NCI-H2227 (cell line): ENCODE measurements around the gene RIN3.
"Not testable (repeated sequence)": the region's sequence is repeated elsewhere in the genome, so short reads cannot be mapped to it uniquely, and the experiment has no call there.

Source experiments
- DNase-seq: peaks from one replicate; lab custom pipeline; 2025; ENCODE audit not compliant: unreplicated experiment; lab: John Stamatoyannopoulos, UW

Gene RIN3

GRCh38 chr14:92659765-92660561 lies 146.4 kb downstream of the RIN3 start:
- DNase-seq, result no peak

DNA sequence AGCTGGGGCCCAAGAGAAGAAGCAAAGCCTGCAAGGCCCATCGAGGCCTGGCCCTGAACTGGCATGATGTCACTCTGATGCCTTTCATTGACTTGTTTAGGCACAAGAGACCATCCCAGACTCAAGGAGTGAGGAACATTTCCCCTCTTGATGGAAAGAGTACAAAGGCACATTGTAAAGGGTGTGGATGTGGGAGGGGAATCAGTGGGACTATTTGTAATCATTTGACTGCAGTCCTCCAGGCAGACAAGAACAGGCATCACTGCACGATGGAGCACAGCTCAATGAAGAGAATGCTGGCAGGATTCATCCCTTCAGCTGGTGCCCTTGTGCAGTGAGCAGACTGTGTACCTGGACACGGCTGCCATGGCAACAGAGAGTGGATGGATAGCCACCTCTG lies 147.0 kb downstream of the RIN3 start:
- no peak for DNase-seq

- no peak for DNase-seq
These were observed 149.5 kb downstream of the RIN3 start for GRCh38 chr14:92663049-92663448.

DNA sequence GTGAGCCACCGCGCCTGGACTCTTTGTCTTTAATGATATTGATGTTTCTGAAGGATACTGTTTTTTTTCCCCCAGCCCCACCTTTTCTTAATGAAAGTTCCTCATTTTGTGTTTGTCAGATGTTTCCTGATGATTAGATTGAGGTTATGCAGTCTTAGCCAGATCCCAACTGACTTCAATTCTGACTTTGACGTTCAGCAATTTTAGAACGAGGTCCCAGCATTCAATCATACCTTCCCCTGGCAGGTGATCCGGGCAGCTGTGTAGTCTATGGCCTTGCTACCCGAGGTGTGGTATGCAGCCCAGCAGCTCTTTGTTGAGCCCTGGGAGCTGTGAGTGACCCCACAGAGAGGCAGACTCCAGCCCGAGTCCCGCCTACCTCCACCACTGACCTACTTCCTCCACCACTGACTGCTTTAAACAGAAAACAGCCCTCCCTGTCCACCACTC lies 152.1 kb downstream of the RIN3 start:
- no peak for DNase-seq

- DNase-seq, result no peak
These were observed 152.7 kb downstream of the RIN3 start for GRCh38 chr14:92666251-92666650.

DNA sequence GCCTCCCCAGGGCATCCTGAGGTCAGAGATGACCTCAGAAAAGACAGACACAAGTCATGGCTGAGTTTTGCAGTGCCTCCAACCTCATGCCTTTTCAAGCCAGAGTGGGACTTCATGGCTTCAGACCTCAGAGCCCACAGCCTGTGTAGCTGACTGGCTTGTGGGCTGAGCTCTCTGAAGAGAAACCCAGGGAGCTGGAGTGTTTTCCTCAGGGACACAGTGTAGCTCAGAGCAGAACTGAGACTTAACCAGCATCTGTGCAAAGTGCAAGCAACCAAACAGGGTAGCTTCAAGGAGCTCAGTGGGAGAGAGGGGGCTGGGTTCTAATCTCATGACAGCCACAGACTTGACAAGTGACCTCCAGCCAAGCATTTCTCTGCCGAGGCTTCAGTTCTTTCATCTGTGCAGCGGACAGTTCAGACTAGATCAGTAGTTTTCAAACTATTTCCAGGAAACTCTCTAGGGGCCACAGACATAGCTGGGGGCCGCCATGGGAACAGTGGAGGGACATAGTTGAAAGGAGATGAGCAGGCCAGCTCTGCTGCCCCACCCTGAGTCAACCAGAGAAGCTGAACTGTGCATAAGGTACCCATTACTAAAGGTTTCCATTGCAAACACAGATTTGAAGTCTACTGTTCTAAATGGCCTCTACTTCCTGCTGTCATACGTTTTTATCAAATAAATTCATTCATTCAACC lies 154.8 kb downstream of the RIN3 start:
- no peak for DNase-seq

DNA sequence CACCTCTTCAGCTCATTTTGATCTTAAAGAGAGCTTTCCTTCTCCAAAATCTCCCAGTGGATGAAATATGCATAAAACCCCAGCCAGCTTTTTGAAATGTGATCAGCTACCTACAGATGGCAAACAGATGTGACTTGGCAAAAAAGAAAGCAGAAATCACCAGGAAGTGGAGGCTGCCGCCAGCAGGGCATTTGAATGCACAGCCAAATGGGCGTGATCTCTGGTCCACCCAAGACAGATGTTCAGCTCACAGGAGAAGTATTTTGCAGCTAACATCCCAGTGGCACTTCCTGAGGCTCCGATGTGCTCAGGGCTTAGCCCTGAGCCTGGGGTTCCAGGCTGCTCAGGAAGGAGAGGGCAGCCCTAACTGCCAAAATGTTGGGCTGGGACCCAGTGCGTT lies 156.6 kb downstream of the RIN3 start:
- DNase-seq, result no peak

DNA sequence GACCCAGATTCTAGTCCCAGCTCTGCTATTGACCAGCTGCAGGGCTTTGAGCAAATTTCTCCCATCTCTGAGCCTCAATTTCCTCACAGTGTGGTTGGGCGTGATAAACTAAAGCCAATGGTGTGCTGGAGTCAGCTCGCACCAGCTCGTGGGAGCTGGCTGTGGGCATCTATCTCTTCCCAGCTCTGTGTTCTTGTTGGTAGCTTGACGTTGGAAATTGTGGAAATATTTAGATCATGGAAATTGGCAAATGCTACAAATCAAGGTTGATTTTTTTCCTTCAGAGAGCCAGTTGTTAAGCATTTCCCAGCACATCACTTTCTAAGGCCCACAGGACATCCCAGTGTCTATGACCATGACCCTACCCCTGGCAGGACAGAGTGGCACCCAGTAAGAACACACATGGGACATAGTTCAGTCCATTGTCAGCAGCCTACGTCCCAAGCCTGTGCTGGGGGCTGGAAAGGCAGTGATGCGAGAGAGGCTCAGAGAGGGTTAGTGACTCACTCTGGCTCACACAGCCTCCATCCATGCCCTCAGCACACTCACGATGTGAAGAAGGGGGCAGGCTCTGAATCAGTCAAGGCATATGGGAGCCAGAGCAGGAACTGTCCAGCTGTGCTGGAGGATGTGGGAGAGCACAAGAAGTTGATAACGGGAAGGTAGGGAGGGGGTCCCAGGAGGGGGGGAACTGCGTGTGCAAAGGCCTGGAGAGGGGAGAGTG lies 157.2 kb downstream of the RIN3 start:
- no peak for DNase-seq

DNA sequence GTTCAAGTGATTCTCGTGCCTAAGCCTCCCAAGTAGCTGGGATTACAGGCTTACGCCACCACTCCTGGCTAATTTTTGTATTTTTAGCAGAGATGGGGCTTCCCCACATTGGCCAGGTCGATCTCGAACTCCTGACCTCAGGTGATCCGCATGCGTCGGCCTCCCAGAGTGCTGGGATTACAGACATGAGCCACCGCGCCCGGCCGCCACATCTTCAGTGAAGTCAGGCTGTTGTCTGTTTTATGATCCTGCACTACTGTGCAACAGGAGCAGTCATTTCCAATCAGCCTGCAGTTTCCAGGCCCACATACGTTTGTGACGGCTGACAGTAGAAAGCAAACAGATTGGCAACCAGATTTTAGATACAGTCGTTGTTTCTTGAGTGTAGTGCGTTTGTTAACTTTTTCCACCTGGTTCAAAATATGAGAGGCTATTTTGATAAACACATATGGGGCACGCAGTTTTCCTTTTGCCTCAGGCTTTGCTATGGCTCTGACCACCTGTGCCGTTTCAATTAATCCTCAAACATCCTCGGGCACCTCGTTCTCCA lies 160.1 kb downstream of the RIN3 start:
- no peak for DNase-seq

DNA sequence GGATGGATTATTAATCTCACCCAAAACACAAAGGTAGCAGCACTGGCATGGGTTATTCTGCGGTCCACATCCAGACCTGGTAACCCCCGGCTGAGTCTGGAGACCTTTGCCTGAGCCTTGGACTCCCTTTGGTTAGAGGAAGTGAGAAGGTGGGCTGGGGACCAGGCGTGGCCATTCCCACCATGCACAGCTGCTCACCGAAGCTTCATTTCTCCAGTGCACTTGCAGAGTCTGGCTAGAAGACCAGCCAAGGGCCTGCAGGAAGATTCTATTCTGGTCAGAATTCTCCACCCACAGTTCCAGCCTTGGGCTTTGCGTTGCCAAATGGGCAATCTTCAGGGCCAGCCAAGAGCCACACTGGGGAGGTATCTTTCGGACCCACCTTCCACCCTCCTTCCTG lies 161.8 kb downstream of the RIN3 start:
- no peak for DNase-seq

GRCh38 chr14:92675976-92676375 lies 162.4 kb downstream of the RIN3 start:
- DNase-seq, result no peak

- DNase-seq, result no peak
These were observed 163.0 kb downstream of the RIN3 start for GRCh38 chr14:92676403-92677086.

- DNase-seq, result no peak
These were observed 163.6 kb downstream of the RIN3 start for GRCh38 chr14:92677087-92677668.

GRCh38 chr14:92677955-92678354 lies 164.4 kb downstream of the RIN3 start:
- DNase-seq, result no peak

DNA sequence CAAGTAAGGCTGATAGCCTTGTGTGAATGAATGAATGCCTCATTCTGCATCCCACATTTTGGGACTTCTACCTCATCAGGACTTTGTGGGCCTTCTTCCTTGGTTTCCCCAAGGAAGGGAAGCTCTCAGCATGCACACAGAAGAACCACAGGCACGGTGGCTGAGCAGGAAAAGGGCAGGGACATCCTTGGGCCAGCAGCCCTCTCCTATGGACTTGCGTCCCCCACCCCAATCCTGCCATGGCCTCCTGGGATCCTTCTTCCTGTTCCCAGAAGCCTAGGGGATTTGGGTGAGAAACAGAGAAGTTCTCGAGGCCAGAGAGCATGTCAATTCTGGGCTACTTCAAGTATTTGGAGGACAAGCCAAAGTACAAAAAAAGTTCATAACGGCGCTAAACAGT lies 165.2 kb downstream of the RIN3 start:
- DNase-seq, result no peak

DNA sequence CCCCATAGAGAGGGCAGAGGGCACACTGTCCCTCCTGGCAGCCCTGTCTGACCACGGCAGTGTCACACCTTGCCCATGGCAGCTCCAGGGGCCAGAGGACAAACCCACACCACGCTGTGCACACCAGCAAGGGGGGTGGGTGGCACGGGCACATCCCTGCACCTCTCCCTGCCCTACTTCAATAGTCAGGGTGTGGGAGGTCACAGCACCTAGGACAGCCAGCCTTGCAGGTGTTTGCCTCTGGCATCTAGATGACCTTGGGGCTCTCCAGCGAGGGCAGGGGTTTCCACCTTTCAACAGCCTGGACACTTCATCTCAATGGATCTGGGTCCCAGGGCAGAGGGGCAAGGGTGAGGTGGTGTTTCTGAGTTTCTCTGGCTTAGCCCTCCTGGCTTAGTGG lies 165.7 kb downstream of the RIN3 start:
- no peak for DNase-seq

DNA sequence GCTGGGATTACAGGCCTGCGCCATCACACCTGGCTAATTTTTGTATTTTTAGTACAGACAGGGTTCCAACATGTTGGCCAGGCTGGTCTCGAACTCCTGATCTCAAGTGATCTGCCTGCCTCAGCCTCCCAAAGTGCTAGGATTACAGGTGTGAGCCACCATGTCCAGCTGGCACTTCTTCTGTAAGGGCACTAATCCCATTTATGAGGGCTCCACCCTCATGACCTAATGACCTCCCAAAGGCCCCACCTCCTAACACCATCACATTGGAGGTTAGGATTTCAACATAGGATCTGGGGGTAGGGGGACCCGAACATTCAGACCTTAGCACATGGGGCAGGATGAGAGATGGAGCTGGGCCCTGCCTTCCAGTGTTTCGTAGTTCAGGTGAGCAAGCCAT lies 166.7 kb downstream of the RIN3 start:
- DNase-seq, result not testable (repeated sequence)

DNA sequence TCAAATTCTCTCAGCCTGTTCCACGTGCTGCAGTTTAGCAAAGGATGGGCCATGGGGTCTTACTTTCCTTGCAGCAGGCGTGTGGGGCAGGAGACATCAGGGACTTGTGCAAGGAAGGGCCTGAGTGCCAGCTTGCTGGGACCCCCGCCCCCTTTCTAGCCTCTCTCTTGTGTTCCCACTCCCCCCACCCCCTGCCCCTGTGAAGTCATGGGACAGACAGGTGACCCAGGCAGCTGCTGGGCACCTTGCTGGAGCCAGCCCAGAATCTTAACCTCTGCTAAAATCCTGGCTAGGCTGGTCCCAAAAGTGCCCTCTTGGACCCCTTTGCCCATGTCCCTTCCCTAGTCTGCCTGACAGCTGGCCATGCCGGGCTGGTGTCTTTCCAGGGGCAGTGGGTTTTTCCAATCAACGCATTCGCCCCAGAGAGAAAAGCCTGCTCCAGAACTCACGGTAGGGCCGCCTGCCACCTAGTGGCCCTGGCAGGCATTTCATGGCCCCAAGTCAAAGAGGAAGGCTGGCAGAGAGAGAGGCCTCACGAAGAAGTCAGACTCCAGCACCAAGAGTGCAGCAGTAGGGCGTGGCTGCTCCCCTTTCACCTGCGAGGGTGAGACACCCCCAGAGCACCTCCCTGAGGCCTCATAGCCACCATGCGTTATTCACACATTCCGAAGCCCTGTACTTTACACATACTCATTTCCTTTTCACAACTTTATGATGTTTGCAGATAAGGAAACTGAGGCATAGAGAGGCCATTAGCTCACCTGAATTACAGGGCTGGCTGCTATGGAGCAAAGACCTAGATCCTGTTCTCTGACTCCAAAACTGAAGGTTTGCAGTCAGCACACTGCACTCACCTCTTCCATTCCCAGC lies 167.4 kb downstream of the RIN3 start:
- peak; percentile 69 for DNase-seq

DNA sequence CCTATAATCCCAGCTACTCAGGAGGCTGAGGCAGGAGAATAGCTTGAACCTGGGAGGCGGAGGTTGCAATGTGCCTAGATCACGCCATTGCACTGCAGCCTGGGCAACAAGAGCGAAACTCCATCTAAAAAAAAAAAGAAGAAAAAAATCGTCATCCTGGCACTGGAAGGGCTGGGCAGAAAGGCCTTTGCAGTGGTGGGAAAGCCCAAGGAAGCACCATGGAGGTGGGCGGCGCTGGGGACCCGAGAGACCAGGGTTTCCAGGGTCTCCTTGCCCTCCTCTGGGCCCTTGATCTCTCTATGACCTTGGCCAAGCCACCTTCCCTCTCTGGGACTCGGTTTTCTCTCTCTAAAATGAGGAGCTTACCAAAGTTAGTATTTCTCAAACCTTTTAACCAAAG lies 169.5 kb downstream of the RIN3 start:
- no peak for DNase-seq
